ENCODE data around the gene PCNX2. TPM values are rescaled to one million over a fixed set of nuclear protein-coding genes. Genes with fewer than 3 reads are reported as not detected.

The PCNX2 gene
- total RNA-seq, 1 experiment from 2014 or later: 15.0 TPM

DNA sequence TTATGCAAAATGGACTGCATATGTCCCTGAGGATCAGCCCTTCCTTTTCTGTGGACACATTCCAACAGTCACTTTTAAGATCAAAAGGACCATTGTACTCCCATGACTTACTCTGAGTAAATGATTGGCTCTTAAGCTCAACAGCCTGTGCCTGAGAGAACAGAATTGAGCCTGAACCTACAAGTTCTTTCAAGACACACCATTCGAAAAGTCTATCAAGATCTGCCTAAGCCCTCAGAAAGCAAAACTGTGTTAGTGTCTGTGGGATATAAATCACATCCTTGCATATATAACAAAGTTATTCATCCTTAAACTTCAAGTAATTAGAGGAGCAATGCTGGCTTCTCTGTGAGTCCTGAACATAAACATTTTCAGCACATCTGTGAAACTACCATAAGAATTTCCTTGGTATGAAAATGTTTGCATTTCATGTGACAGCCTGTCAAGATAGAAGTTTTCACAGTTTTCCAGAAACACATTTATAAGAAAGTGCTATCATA, 41.6 kb downstream of the PCNX2 start:
- Histone ChIP-seq H3K9me3 (no peaks in the 10 kb centered on the region), H3K36me3 (ENCODE audit: control insufficient read depth, insufficient read depth, low read length) (no peaks in the 10 kb centered on the region; the same call in none of the 2 replicates), H3K4me3 (ENCODE audit: low read depth, low read length) (no peak overlapping the region), H3K4me1 (peaks cover 41% of the 10 kb centered on the region), H3K27me3 (replicated peaks; ENCODE audit: control insufficient read depth, insufficient read depth, low read length) (no peaks in the 10 kb centered on the region)
- Mint-ChIP-seq H3K27ac (ENCODE audit: unreplicated experiment) (no peak overlapping the region), H3K4me1 (ENCODE audit: low read depth, unreplicated experiment) (no peaks in the 10 kb centered on the region), H3K36me3 (ENCODE audit: insufficient read depth, unreplicated experiment) (peaks cover 9% of the 10 kb centered on the region), H3K27me3 (ENCODE audit: insufficient read depth, unreplicated experiment) (no peaks in the 10 kb centered on the region), H3K9me3 (ENCODE audit: unreplicated experiment) (no peaks in the 10 kb centered on the region), H3K4me3 (ENCODE audit: unreplicated experiment) (peak overlapping the region; percentile 15)
- no TSS peak for BruUV-seq (replicated peaks)
- ChIA-PET CTCF (interaction anchor here (1.0 to 1.4 kb wide), 2 partner anchors 10 to 12 kb away, joined by 3 to 7 read pairs; no protein-coding TSS in a partner anchor), POLR2A (no interaction called here)
- intact Hi-C loops (cut with micrococcal nuclease; ENCODE audit: unreplicated experiment): no loop called here
- no peak for TF ChIP-seq CTCF (IDR thresholded peaks at IDR 0.05; ENCODE audit: insufficient read depth in 1 of 2, low read depth in 1 of 2, low read length in 1 of 2, severe bottlenecking in 1 of 2, unreplicated experiment in 1 of 2)
- DNase-seq: peak; percentile 45 to 51

- H3K9me3 ChIP-seq: no peaks in the 10 kb centered on the region
- TF ChIP-seq CTCF (IDR thresholded peaks at IDR 0.05; ENCODE audit: insufficient read depth in 1 of 2, low read depth in 1 of 2, low read length in 1 of 2, severe bottlenecking in 1 of 2, unreplicated experiment in 1 of 2): no peak
- CTCF ChIA-PET: interaction anchor here (1.0 to 1.4 kb wide), 2 partner anchors 9 to 12 kb away, joined by 3 to 7 read pairs; no protein-coding TSS in a partner anchor
- H3K36me3 ChIP-seq (ENCODE audit: control insufficient read depth, insufficient read depth, low read length): no peaks in the 10 kb centered on the region; the same call in none of the 2 replicates
- H3K9me3 Mint-ChIP-seq (ENCODE audit: unreplicated experiment): no peaks in the 10 kb centered on the region
- intact Hi-C loops (cut with micrococcal nuclease; ENCODE audit: unreplicated experiment): no loop called here
- no peak overlapping the region for H3K4me3 ChIP-seq (ENCODE audit: low read depth, low read length)
- H3K4me3 Mint-ChIP-seq (ENCODE audit: unreplicated experiment): peak overlapping the region; percentile 15
- no peaks in the 10 kb centered on the region for H3K4me1 Mint-ChIP-seq (ENCODE audit: low read depth, unreplicated experiment)
- H3K27me3 Mint-ChIP-seq (ENCODE audit: insufficient read depth, unreplicated experiment): no peaks in the 10 kb centered on the region
- H3K4me1 ChIP-seq: peaks cover 41% of the 10 kb centered on the region
- H3K27ac Mint-ChIP-seq (ENCODE audit: unreplicated experiment): peak overlapping the region; percentile 59
- POLR2A ChIA-PET: no interaction called here
- H3K36me3 Mint-ChIP-seq (ENCODE audit: insufficient read depth, unreplicated experiment): peaks cover 7% of the 10 kb centered on the region
- H3K27me3 ChIP-seq (replicated peaks; ENCODE audit: control insufficient read depth, insufficient read depth, low read length): no peaks in the 10 kb centered on the region
- no TSS peak for BruUV-seq (replicated peaks)
- no peak for DNase-seq
Observed at GRCh38 chr1:233253231-233253831, 42.2 kb downstream of the PCNX2 start.

- H3K36me3 Mint-ChIP-seq (ENCODE audit: insufficient read depth, unreplicated experiment): peaks cover 7% of the 10 kb centered on the region
- H3K4me1 ChIP-seq: peaks cover 41% of the 10 kb centered on the region
- no peaks in the 10 kb centered on the region for H3K9me3 ChIP-seq
- no peaks in the 10 kb centered on the region for H3K9me3 Mint-ChIP-seq (ENCODE audit: unreplicated experiment)
- H3K27me3 ChIP-seq (replicated peaks; ENCODE audit: control insufficient read depth, insufficient read depth, low read length): no peaks in the 10 kb centered on the region
- H3K4me3 ChIP-seq (ENCODE audit: low read depth, low read length): no peak overlapping the region
- ChIA-PET CTCF (no interaction called here), POLR2A (no interaction called here)
- no peak for TF ChIP-seq CTCF (IDR thresholded peaks at IDR 0.05; ENCODE audit: insufficient read depth in 1 of 2, low read depth in 1 of 2, low read length in 1 of 2, severe bottlenecking in 1 of 2, unreplicated experiment in 1 of 2)
- H3K4me3 Mint-ChIP-seq (ENCODE audit: unreplicated experiment): no peak overlapping the region
- H3K36me3 ChIP-seq (ENCODE audit: control insufficient read depth, insufficient read depth, low read length): no peaks in the 10 kb centered on the region; the same call in none of the 2 replicates
- DNase-seq: no peak
- no TSS peak for BruUV-seq (replicated peaks)
- H3K4me1 Mint-ChIP-seq (ENCODE audit: low read depth, unreplicated experiment): no peaks in the 10 kb centered on the region
- intact Hi-C loops (cut with micrococcal nuclease; ENCODE audit: unreplicated experiment): no loop called here
- H3K27ac Mint-ChIP-seq (ENCODE audit: unreplicated experiment): no peak overlapping the region
- no peaks in the 10 kb centered on the region for H3K27me3 Mint-ChIP-seq (ENCODE audit: insufficient read depth, unreplicated experiment)
Observed at GRCh38 chr1:233252441-233252840, 43.1 kb downstream of the PCNX2 start.
